Neural progenitor cell (in vitro differentiated cells): ENCODE measurements around the gene SLC25A34. TPM values are rescaled to one million over a fixed set of nuclear protein-coding genes. Genes with fewer than 3 reads are reported as not detected.

ENCODE experiments used
- DNase-seq: peaks from one replicate; pipeline ENCODE4 v3.0.0-alpha.2; 2016; ENCODE audit warnings: low spot score
- H2AFZ ChIP-seq: fragments of 200-600 bp; sonication (generic); replicated peaks from 2 replicates; pipeline ENCODE4 v1.6.1; 2016; ENCODE audit warnings: antibody characterized with exemption
- H3F3A ChIP-seq: fragments of 200-600 bp; sonication (generic); 2 replicates; pipeline ENCODE4 v1.6.1; 2016; ENCODE audit warnings: antibody characterized with exemption, low read depth
- H3K27ac ChIP-seq: fragments of 200-600 bp; sonication (generic); 2 replicates; pipeline ENCODE4 v1.5.1; 2016; ENCODE audit warnings: mild to moderate bottlenecking
- H3K27me3 ChIP-seq: fragments of 200-600 bp; sonication (generic); 2 replicates; pipeline ENCODE4 v1.6.1; 2016; ENCODE audit warnings: mild to moderate bottlenecking, moderate library complexity
- H3K36me3 ChIP-seq: fragments of 200-600 bp; sonication (generic); 2 replicates; pipeline ENCODE4 v1.5.1; 2016
- H3K4me1 ChIP-seq: fragments of 200-600 bp; sonication (generic); 2 replicates; pipeline ENCODE4 v1.6.1; 2016; ENCODE audit warnings: mixed run types
- H3K4me2 ChIP-seq: fragments of 200-600 bp; sonication (generic); 2 replicates; pipeline ENCODE4 v1.6.1; 2016
- H3K4me3 ChIP-seq: fragments of 200-600 bp; sonication (generic); 2 replicates; pipeline ENCODE4 v1.5.1; 2016
- H3K79me2 ChIP-seq: fragments of 200-600 bp; sonication (generic); 2 replicates; pipeline ENCODE4 v1.6.1; 2016; ENCODE audit warnings: low read depth
- H3K9ac ChIP-seq: fragments of 200-600 bp; sonication (generic); 2 replicates; pipeline ENCODE4 v1.6.1; 2016
- H3K9me3 ChIP-seq: fragments of 200-600 bp; sonication (generic); 2 replicates; pipeline ENCODE4 v1.5.1; 2016; ENCODE audit warnings: low read depth
- H4K20me1 ChIP-seq: fragments of 200-600 bp; sonication (generic); 2 replicates; pipeline ENCODE4 v1.6.1; 2016; ENCODE audit warnings: low read depth
- H3K27ac Mint-ChIP-seq: 3 replicates; pipeline ENCODE4 v1.8.0; 2021; ENCODE audit warnings: mixed read lengths
- H3K27me3 Mint-ChIP-seq: 2 replicates; pipeline ENCODE4 v1.8.0; 2022; ENCODE audit warnings: low read depth, mild to moderate bottlenecking, inconsistent platforms, moderate library complexity, mixed read lengths; ENCODE audit not compliant: insufficient read depth
- H3K36me3 Mint-ChIP-seq: 3 replicates; pipeline ENCODE4 v1.8.0; 2021; ENCODE audit warnings: mixed read lengths
- H3K4me1 Mint-ChIP-seq: 3 replicates; pipeline ENCODE4 v1.8.0; 2021; ENCODE audit warnings: mixed read lengths
- H3K4me3 Mint-ChIP-seq: 3 replicates; pipeline ENCODE4 v1.8.0; 2021; ENCODE audit warnings: mild to moderate bottlenecking, moderate library complexity, mixed read lengths
- H3K9me3 Mint-ChIP-seq: 3 replicates; pipeline ENCODE4 v1.8.0; 2020; ENCODE audit warnings: mixed read lengths
- CTCF ChIP-seq: fragments of 200-600 bp; sonication (generic); IDR thresholded peaks from 2 replicates; pipeline ENCODE4 v1.5.1; 2017; ENCODE audit warnings: antibody characterized with exemption, mild to moderate bottlenecking
- EZH2 ChIP-seq: fragments of 200-600 bp; sonication (generic); IDR thresholded peaks from 2 replicates; pipeline ENCODE4 v1.6.1; 2017; ENCODE audit warnings: antibody characterized with exemption, mild to moderate bottlenecking, moderate library complexity
- EZH2phosphoT487 ChIP-seq: fragments of 200-600 bp; sonication (generic); IDR thresholded peaks from 2 replicates; pipeline ENCODE4 v1.6.1; 2017; ENCODE audit warnings: antibody characterized with exemption
- total RNA-seq: library from RNA; depleted of rRNA; stranded (reverse); fragments of >200 nt; gene quantifications from 2 replicates; pipeline ENCODE4 v1.2.3, GENCODE V29; 2015; ENCODE audit warnings: low replicate concordance

Gene SLC25A34
- total RNA-seq, 1 donor from 2014 or later = 0.34 TPM

GRCh38 chr1:15785683-15786082 lies 49.6 kb downstream of the SLC25A34 start:
- H3K27ac Mint-ChIP-seq = no peak overlapping the region
- H3K36me3 ChIP-seq = no peaks in the 10 kb centered on the region
- no peak for DNase-seq

GRCh38 chr1:15786581-15786980 lies 50.5 kb downstream of the SLC25A34 start:
- no peaks in the 10 kb centered on the region for H3K36me3 ChIP-seq
- Mint-ChIP-seq H3K36me3 (no peaks in the 10 kb centered on the region), H3K4me1 (peaks cover 5% of the 10 kb centered on the region), H3K27ac (no peak overlapping the region), H3K4me3 (no peak overlapping the region), H3K27me3 (peaks cover 2% of the 10 kb centered on the region), H3K9me3 (no peaks in the 10 kb centered on the region)
- DNase-seq = no peak
- no peaks in the 10 kb centered on the region for H3K9me3 ChIP-seq
- H3K27me3 ChIP-seq = no peaks in the 10 kb centered on the region
- no peaks in the 10 kb centered on the region for H4K20me1 ChIP-seq
- H3K4me2 ChIP-seq = no peak overlapping the region
- no peaks in the 10 kb centered on the region for H3K4me1 ChIP-seq
- H3K27ac ChIP-seq = no peak overlapping the region
- no peak overlapping the region for H3K9ac ChIP-seq
- H3F3A ChIP-seq = no peaks in the 10 kb centered on the region
- TF ChIP-seq EZH2phosphoT487 = no peak
- H3K4me3 ChIP-seq = no peak overlapping the region
- H3K79me2 ChIP-seq = no peaks in the 10 kb centered on the region
- H2AFZ ChIP-seq = no peak overlapping the region

More at GRCh38 chr1:15785683-15786082, 49.6 kb downstream of the SLC25A34 start:
- Histone ChIP-seq H3K9me3 (no peaks in the 10 kb centered on the region), H2AFZ (no peak overlapping the region), H3K79me2 (no peaks in the 10 kb centered on the region), H4K20me1 (no peaks in the 10 kb centered on the region), H3K27ac (no peak overlapping the region), H3F3A (no peaks in the 10 kb centered on the region), H3K4me2 (no peak overlapping the region), H3K27me3 (no peaks in the 10 kb centered on the region), H3K4me3 (no peak overlapping the region), H3K4me1 (no peaks in the 10 kb centered on the region), H3K9ac (no peak overlapping the region)
- Mint-ChIP-seq H3K27me3 (peaks cover 2% of the 10 kb centered on the region), H3K36me3 (no peaks in the 10 kb centered on the region), H3K4me1 (peaks cover 5% of the 10 kb centered on the region), H3K4me3 (no peak overlapping the region), H3K9me3 (no peaks in the 10 kb centered on the region)
- TF ChIP-seq EZH2 (no peak), EZH2phosphoT487 (no peak), CTCF (no peak)

- no peak for DNase-seq
Observed at GRCh38 chr1:15788624-15789301, 52.7 kb downstream of the SLC25A34 start.

More at GRCh38 chr1:15788624-15789301, 52.7 kb downstream of the SLC25A34 start:
- no peaks in the 10 kb centered on the region for H3K36me3 ChIP-seq
- no peaks in the 10 kb centered on the region for H3K79me2 ChIP-seq
- no peaks in the 10 kb centered on the region for H3F3A ChIP-seq
- no peaks in the 10 kb centered on the region for H3K27me3 ChIP-seq
- Mint-ChIP-seq H3K36me3 (no peaks in the 10 kb centered on the region), H3K27me3 (peaks cover 2% of the 10 kb centered on the region), H3K27ac (no peak overlapping the region), H3K4me1 (peaks cover 14% of the 10 kb centered on the region), H3K9me3 (no peaks in the 10 kb centered on the region), H3K4me3 (no peak overlapping the region)
- no peak overlapping the region for H3K9ac ChIP-seq
- H3K4me1 ChIP-seq = no peaks in the 10 kb centered on the region
- H2AFZ ChIP-seq = no peak overlapping the region
- no peaks in the 10 kb centered on the region for H3K9me3 ChIP-seq
- no peak overlapping the region for H3K4me2 ChIP-seq
- no peak for TF ChIP-seq EZH2
- no peak for TF ChIP-seq EZH2phosphoT487
- no peak for TF ChIP-seq CTCF
- H4K20me1 ChIP-seq = no peaks in the 10 kb centered on the region
- no peak overlapping the region for H3K4me3 ChIP-seq
- H3K27ac ChIP-seq = no peak overlapping the region

Other genes with a start within 250 kb of the SLC25A34 start
- gene CASP9, start 212.0 kb upstream of the SLC25A34 start, total RNA-seq = 12.4 and 18.2 TPM in 2 replicates
- 24.2 and 33.6 TPM in 2 replicates for gene DNAJC16, start 209.4 kb upstream of the SLC25A34 start, total RNA-seq
- gene AGMAT, start 151.2 kb upstream of the SLC25A34 start, total RNA-seq = 0.84 and 0.86 TPM in 2 replicates
- gene DDI2, start 118.8 kb upstream of the SLC25A34 start, total RNA-seq = 23.3 and 23.8 TPM in 2 replicates
- 16.7 and 42.2 TPM in 2 replicates for gene PLEKHM2, start 51.9 kb upstream of the SLC25A34 start, total RNA-seq
- gene TMEM82, start 6.2 kb downstream of the SLC25A34 start, total RNA-seq = 0.56 TPM in 1 of 2 replicates, not detected in the other
- gene FBLIM1, start 22.5 kb downstream of the SLC25A34 start, total RNA-seq = 4.7 and 13.0 TPM in 2 replicates
- gene UQCRHL, start 71.4 kb downstream of the SLC25A34 start, total RNA-seq = 2.8 and 4.8 TPM in 2 replicates
- 40.1 and 59.6 TPM in 2 replicates for gene SPEN, start 111.4 kb downstream of the SLC25A34 start, total RNA-seq
- 19.5 and 34.0 TPM in 2 replicates for gene ZBTB17, start 239.8 kb downstream of the SLC25A34 start, total RNA-seq